CD4-positive, alpha-beta T cell treated with Interleukin-4 for 1 hour (primary cell): Measurements from ENCODE around the gene ADGRG7.

Source experiments
- DNase-seq, 2 donors: peaks; one replicate each; pipeline ENCODE4 v3.0.0-alpha.2; 2020 to 2022

The ADGRG7 gene

DNA sequence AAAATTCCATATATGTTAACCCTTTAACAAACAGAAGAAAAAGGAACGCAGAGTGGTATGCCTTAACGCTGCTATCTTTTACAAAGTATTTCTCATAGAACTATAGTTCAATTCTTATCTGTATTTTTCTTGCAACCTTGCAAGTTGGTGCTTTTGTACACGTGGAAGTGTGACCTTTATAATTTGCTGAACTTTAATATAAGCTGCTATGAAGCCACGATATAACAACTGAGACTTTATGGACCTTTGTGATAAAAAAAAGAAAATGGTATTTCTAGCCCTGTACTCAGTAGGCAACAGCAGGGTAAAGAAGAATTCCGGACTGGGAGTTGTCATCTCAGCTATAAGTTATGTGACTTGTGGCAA lies 93.6 kb downstream of the ADGRG7 start:
- no peak for DNase-seq

GRCh38 chr3:100703865-100704264 lies 94.5 kb downstream of the ADGRG7 start:
- no peak for DNase-seq

DNA sequence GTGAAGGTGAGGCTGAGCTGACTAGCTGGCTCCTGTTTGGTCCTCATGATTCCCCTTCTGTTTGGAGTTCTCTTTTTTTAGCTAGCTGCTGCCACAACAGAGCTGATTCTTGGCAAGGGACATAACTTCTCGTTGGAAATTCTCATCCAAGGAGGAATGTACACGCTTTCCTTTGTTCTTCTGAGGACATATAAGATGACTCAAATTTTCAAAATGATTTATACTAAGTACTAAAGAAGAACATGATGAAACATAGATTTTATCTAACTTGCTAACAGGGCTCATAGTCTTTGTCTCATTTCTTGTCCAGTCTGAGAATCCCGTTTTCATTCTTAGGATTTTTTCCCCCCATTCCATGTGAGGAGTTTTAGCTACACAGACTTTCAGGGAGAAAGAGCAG lies 97.0 kb downstream of the ADGRG7 start:
- DNase-seq: no peak

DNA sequence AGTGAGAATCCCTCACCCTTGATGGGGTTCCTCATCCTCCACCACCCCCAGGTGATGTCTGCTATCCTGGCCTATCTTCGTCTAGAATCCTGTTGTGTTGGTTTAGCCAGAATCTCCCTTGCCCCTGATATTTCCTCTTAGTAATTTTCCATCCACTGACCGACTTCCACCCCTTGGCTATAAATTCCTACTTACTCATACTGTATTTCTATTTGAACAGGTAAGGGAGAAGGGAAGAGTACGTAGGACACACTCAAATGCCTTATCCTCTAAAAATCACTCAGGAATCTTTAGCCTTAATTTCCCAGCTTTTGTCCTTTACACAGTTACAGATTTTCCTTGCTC lies 99.2 kb downstream of the ADGRG7 start:
- no peak for DNase-seq

DNA sequence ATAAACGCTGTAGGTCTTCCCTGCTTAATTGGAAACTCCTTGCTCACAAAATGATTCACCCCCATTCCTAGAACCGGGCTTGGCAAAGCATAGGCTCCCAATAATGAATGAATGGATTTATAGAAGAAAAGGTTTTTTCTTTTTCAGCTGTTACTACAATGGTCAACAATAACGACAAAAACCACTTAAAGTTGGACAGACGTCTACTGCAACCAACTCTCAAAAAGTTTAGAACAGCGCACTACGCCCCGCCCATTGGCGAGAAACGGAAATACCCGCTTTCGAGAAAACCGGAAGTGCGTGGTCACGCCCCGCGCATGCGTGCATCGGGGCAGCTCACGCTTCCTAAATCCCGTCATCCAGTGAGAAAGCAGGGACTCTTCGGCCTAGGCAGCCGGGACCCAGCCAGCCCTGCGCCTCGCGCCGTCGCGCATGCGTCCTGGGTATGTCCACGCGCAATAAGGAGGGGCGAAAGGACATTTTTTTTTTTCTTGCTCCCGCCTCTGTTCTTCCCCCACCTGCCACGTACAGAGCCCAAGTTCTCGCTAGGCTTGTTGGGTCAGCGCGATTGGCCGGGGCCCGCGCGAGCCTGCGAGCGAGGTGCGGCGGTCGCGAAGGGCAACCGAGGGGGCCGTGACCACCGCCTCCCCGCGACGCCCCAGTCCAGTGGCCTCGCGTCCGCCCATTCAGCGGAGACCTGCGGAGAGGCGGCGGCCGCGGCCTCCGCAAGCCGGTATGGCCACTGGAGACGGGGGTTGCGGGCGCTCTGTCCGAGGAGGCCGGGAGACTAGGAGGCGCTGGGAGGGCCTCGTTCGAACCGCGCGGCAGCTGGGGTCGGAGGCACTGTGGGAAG lies 99.8 kb downstream of the ADGRG7 start, which contains the start of gene TFG:
TFG (plus strand) TSS at position 506 of the 853 bp plus-strand sequence. CDS start 4,192 bp downstream, outside the sequence.
- DNase-seq: peak; percentile 99

GRCh38 chr3:100709842-100710260 lies 100.5 kb downstream of the ADGRG7 start:
- peak; percentile 27 to 34 for DNase-seq

- DNase-seq: peak; percentile 52 to 74
These were observed 101.0 kb downstream of the ADGRG7 start for GRCh38 chr3:100710261-100710968.

GRCh38 chr3:100715176-100715575 lies 105.8 kb downstream of the ADGRG7 start:
- DNase-seq: no peak

GRCh38 chr3:100717063-100717462 lies 107.7 kb downstream of the ADGRG7 start:
- DNase-seq: no peak

GRCh38 chr3:100717637-100718487 lies 108.5 kb downstream of the ADGRG7 start:
- DNase-seq: no peak

GRCh38 chr3:100719136-100719535 lies 109.7 kb downstream of the ADGRG7 start:
- DNase-seq: no peak

- DNase-seq: no peak
These were observed 111.0 kb downstream of the ADGRG7 start for GRCh38 chr3:100720426-100720825.

DNA sequence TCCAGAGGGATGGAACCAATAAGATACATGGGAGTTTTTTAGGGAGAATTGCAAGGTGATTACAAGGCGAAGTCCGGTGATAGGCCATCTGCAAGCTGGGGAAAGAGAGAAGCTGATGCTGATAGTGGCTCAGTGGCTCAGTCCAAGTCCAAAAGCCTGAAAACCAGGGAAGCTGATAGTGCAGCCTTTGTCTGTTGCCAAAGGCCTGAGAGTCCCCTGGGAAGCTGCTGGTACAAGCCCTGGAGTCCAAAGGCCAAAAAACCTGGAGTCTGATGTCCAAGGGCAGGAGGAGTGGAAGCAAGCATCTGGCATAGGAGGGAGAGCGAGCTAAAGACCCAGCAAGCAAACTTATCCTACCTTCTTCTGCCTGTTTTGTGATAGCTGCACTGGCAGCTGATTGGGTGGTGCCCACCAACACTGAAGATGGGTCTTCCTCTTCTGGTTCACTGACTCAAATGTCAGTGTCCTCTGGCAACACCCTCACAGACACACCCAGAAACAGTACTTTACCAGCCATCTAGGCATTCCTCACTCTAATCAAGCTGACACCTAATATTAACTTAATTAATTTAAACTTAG lies 116.6 kb downstream of the ADGRG7 start:
- no peak for DNase-seq

DNA sequence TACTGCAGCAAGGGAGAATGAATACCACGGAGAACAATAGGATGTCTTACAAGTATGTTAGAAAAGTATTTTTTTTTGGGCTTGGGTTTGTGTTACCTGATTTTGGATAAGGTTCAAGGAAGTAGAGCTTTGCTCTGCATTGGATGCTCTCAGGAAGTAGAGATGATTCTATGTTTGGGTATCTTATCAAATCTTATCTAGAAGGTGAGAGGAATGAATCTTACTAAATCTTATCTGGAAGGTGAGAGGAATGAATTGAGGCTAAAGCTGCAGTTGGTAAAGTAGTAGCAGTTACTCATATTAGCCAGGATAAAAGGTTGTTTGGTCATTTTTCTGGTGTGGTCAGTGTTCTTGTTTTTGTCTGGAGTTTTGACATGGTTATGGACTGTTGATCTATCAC lies 117.3 kb downstream of the ADGRG7 start:
- DNase-seq: no peak

GRCh38 chr3:100730524-100730923 lies 121.1 kb downstream of the ADGRG7 start:
- no peak for DNase-seq

DNA sequence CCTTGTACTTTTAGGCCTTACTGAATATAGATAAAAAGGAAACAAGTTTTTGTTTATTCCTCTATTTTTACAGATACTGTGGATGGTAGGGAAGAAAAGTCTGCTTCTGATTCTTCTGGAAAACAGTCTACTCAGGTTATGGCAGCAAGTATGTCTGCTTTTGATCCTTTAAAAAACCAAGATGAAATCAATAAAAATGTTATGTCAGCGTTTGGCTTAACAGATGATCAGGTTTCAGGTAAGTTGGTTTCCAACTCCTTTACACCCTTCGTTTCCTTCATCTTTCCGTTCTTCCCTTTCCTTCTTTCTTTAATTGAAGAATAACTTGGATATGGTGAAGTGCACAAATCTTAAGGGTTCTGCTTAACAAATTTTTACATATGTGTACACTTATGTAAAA lies 123.0 kb downstream of the ADGRG7 start:
- no peak for DNase-seq

DNA sequence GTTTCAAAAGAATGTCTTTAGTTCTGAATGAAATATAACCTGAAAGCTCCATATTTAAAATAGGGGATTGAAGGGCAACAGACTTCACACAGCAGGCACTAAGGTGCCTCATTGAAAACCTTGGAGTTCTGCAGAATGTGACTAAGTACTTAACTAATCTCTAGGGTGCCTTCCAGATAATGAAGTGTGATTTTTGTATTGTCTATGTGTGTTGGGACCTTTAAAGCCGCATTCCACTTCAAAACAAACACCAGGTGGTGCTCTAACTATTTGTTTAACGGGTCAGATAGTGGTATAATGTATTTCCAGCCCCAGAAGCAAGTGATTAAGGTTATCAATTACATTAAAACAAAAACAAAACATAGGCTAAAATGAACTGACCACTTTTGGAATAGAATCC lies 127.9 kb downstream of the ADGRG7 start:
- DNase-seq: peak in 1 of 2 donors; percentile 9

GRCh38 chr3:100740207-100740606 lies 130.8 kb downstream of the ADGRG7 start:
- no peak for DNase-seq

GRCh38 chr3:100743535-100743934 lies 134.1 kb downstream of the ADGRG7 start:
- DNase-seq: no peak

DNA sequence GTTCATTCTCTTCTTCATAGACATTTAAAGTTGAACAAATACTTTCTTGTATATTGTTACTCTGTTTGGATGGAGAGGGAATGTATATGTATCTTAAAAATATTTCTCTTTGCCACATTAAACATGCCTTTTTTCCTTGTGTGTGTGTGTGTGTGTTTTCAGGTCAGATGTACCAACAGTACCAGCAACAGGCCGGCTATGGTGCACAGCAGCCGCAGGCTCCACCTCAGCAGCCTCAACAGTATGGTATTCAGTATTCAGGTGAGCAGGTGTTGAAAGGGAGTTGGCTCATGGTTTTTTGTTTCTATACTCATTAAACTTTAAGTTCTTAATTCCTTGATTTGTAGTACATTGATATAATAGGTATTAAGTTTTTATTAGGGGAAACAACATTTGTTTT lies 135.3 kb downstream of the ADGRG7 start:
- DNase-seq: no peak
